ENCODE measurements around the gene HOXA4.

Gene HOXA4

DNA sequence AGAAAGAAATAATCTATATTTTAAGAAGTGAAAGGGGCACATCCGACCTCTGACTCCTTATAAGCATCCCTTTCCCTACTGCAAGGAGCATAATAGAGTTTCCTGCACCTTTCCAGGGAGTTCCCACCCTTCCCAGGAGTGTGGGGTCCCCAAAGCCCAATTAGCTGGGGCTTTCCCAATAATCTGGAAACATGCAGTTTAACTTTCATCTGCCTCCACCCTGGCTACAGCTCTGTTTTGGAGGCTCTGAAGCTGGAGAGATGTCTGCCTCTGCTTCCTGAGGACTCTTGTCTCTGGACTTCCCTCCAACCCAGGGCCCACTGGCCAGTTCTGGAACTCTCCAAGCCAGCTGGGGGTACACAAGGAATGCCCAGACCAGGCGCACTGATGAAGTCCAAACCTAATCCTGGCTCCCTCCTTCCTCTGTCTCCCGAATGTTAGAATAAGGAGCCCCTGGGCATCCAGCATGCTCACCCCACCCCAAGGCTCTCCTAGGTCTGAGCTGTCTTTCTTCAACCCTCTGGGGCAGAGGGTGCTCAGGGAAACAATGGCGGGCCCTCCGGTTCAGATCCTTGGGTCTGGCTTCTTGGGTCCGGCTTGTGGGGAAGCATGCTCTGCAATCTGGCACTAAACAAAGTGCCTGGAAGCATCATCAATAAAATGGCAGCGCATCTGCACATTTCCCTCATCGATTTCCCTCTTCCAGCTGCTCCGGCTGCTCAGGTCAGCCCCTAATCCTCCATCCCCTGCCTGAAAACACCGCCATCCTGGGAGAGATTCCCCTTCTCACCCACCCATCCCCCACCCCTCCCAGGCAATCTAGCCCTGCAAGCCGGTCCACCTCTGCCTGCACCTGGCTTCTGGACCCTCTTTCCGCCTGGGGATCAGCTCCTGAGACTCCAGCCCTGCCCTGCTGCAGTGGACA, 13.3 kb downstream of the HOXA4 start:
- no peak for DNase-seq (ENCODE audit: low read depth)

- DNase-seq (ENCODE audit: low read depth), result no peak
Measured at GRCh38 chr7:27116031-27116961, 14.3 kb downstream of the HOXA4 start.

DNA sequence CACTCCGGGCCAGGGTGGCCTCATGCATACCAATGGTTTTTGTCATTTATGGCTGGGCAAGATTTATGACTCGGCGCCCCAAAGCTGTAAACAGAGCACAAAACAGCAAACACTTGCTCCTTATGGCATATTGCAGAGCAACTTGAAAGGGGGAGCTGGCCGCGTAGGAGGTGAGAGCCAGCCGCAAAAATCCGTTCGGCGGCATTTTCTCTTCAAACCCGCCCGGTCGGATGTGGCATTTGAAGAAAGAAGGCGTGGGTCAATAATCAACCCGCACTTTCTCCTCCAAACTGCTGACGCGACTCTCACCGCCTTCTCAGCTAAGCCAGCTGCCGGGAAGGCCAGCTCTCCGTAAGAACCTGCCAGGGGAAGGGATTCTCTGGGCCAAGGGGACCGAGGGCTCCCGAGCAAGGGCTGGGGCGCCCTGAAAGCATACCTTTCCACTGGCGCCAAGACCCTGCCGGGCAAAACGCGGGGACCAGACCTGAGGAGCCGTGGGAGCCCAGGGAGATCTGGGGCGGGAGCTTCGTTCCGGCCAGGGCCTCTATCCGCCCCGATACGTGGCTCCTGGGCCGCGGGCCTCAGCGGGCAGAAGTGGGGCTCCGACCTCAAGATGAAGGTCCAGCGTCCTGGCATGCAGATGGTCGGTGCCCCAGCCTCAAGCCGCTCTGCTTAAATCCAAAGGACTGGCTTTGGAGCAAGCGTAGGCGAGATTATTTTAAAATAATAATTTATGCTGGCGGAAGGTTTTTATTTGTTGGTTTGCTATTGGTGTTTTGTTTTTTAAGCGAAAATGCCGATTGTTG, 15.1 kb downstream of the HOXA4 start:
- DNase-seq (ENCODE audit: low read depth), result no peak

DNA sequence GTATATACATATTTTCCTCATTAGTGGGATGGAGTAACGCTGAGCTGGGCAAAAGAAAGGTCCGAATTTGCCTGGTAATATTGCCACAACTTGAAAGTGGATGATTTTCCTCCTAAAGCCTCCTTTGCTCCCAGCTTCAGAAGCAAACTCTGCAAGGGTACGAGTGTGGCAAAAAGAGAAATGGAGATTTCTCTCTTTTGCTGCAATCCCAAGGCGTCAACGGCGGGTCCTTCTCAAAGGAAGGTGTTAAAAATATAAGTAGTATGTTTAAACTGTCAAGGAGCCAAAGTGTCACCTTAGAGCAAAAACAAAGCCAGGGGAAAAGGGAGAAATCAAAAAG, 15.7 kb downstream of the HOXA4 start:
- DNase-seq (ENCODE audit: low read depth), result no peak

- no peak for DNase-seq (ENCODE audit: low read depth)
Measured at GRCh38 chr7:27113991-27114769, 16.4 kb downstream of the HOXA4 start.

- no peak for DNase-seq (ENCODE audit: low read depth)
Measured at GRCh38 chr7:27112955-27113949, 17.3 kb downstream of the HOXA4 start.

GRCh38 chr7:27112361-27112760, 18.2 kb downstream of the HOXA4 start:
- DNase-seq (ENCODE audit: low read depth), result no peak

DNA sequence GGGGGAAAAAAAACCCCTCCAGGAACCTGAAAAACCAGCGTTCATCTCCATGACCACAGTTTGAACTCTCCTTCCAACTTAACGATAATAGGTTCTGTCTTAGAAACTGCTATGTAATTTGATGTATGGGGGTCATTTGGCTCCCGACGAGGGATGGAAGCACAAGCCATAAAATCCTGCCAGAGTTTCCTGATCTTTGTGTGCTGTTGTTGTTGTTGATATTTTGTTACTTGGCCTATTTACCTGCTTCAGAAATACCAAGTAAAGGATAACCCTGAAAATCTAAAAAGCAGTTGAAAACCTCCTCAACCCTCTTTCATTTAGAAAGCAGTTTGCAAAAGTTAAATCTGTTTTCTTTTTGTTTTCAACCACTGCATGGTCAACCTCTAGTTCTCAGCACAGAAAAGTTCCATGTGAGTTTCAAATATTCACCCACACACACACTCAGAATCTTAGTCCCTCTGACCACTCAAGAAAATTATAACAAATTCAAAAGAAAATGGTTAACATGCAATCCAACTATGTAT, 18.7 kb downstream of the HOXA4 start:
- no peak for DNase-seq (ENCODE audit: low read depth)

DNA sequence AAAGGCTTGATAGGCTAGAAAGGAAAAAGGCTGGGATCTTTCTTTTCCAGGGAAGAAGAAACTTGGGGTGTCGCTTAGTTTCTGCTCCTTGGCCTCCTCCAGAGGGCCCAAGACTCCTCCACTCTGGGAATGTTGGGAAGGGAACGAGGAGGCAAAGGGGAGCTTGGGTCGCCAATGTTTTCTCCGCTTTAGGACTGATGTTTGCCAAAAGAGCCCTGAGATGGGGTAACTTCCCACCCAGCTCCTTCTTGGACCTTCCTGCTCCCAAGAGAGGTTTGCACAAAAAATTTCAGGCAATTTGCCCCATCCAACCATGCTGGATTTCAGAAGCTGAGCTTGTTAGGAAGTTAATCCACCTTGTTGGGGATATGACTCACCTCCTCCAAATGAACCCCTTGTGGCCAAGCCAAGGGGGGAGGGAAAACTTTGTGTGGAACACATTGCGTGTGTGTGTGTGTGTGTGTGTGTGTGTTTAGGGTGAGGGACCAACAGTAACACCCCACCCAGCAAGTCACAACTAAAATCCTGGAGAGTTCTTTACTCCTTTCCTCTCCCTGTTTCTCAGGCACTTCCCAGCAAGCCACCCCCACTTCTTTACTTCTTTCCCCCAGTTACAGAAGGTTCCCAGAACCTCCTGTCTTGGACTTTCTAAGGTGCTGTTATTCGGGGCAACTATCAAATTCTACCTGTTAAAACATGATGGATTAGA, 19.4 kb downstream of the HOXA4 start:
- no peak for DNase-seq (ENCODE audit: low read depth)

- no peak for DNase-seq (ENCODE audit: low read depth)
Measured at GRCh38 chr7:27110186-27111031, 20.1 kb downstream of the HOXA4 start.

- no peak for DNase-seq (ENCODE audit: low read depth)
Measured at GRCh38 chr7:27109466-27110185, 20.9 kb downstream of the HOXA4 start.

GRCh38 chr7:27108390-27109127, 22.0 kb downstream of the HOXA4 start:
- DNase-seq (ENCODE audit: low read depth), result no peak

- no peak for DNase-seq (ENCODE audit: low read depth)
Measured at GRCh38 chr7:27107391-27108381, 22.9 kb downstream of the HOXA4 start.

- DNase-seq (ENCODE audit: low read depth), result no peak
Measured at GRCh38 chr7:27106901-27107240, 23.7 kb downstream of the HOXA4 start.

- no peak for DNase-seq (ENCODE audit: low read depth)
Measured at GRCh38 chr7:27106181-27106900, 24.2 kb downstream of the HOXA4 start.

All from CMK (cell line).